ENCODE results near the gene INS.
"Not testable (repeated sequence)": the region's sequence is repeated elsewhere in the genome, so short reads cannot be mapped to it uniquely, and the experiment has no call there.

The INS gene

GRCh38 chr11:2129699-2130366 is 31.2 kb downstream of the INS start:
- no peak for TF ChIP-seq CTCF (conservative IDR thresholded peaks at IDR 0.05; ENCODE audit: low read length)
- DNase-seq (ENCODE audit: low read depth) = no peak
- H3K4me3 ChIP-seq (ENCODE audit: low read length) = no peak overlapping the region

GRCh38 chr11:2129308-2129698 is 31.7 kb downstream of the INS start:
- no peak for DNase-seq (ENCODE audit: low read depth)
- no peak overlapping the region for H3K4me3 ChIP-seq (ENCODE audit: low read length)
- TF ChIP-seq CTCF (conservative IDR thresholded peaks at IDR 0.05; ENCODE audit: low read length) = no peak

GRCh38 chr11:2128511-2129307 is 32.3 kb downstream of the INS start:
- DNase-seq (ENCODE audit: low read depth) = no peak
- TF ChIP-seq CTCF (conservative IDR thresholded peaks at IDR 0.05; ENCODE audit: low read length) = no peak
- H3K4me3 ChIP-seq (ENCODE audit: low read length) = no peak overlapping the region

GRCh38 chr11:2128130-2128510 is 32.9 kb downstream of the INS start:
- no peak for TF ChIP-seq CTCF (conservative IDR thresholded peaks at IDR 0.05; ENCODE audit: low read length)
- no peak for DNase-seq (ENCODE audit: low read depth)
- H3K4me3 ChIP-seq (ENCODE audit: low read length) = no peak overlapping the region

- no peak for DNase-seq (ENCODE audit: low read depth)
- no peak for TF ChIP-seq CTCF (conservative IDR thresholded peaks at IDR 0.05; ENCODE audit: low read length)
- no peak overlapping the region for H3K4me3 ChIP-seq (ENCODE audit: low read length)
Measured at GRCh38 chr11:2127482-2128129, 33.4 kb downstream of the INS start.

- TF ChIP-seq CTCF (conservative IDR thresholded peaks at IDR 0.05; ENCODE audit: low read length) = no peak
- no peak for DNase-seq (ENCODE audit: low read depth)
- no peak overlapping the region for H3K4me3 ChIP-seq (ENCODE audit: low read length)
Measured at GRCh38 chr11:2126520-2127085, 34.4 kb downstream of the INS start.

- DNase-seq (ENCODE audit: low read depth) = not testable (repeated sequence)
Measured at GRCh38 chr11:2124736-2125484, 36.1 kb downstream of the INS start.

More at GRCh38 chr11:2124736-2125484, 36.1 kb downstream of the INS start:
- H3K4me3 ChIP-seq (ENCODE audit: low read length) = not testable (repeated sequence)

Measured in AG10803 (cell line).